Astrocyte (in vitro differentiated cells and primary cell): ENCODE data around the gene GALM.

Experiments used
- CTCF ChIP-seq: IDR thresholded peaks from 2 replicates; pipeline ENCODE4 v1.5.1; 2011; ENCODE audit warnings: low read depth, mild to moderate bottlenecking, inconsistent platforms, low read length, moderate library complexity; ENCODE audit not compliant: insufficient read depth
- EZH2 ChIP-seq: IDR thresholded peaks from 2 replicates; pipeline ENCODE4 v1.6.1; 2012; ENCODE audit warnings: mild to moderate bottlenecking, low read length, inconsistent platforms; ENCODE audit not compliant: insufficient read depth

DNA sequence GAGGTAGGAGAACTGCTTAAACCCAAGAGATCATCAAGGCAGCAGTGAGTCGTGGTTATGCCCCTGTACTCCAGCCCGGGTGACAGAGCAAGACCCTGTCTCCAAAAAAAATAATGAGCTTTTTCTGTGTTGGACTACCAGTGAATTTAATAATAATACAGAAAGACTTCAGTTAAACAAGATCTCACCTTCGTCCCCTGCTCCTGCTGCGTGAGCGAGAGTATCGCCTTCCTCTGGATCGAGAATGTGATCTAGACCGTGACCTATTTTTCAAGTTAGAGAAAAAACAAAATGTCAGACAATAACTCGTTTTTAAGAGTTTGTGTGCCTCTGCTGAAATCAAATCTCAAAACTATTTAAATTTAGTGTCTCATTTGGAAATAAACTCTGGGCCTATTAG is 82.5 kb downstream of the GALM start:
- TF ChIP-seq CTCF (no peak), EZH2 (no peak)
